HG03025 (cell line): ENCODE data around the gene PEF1.
A peak's percentile ranks its signal among the peaks of the same experiment; 100 is the strongest.

ENCODE experiments used
- ATAC-seq: cut with Tn5 transposase; IDR thresholded peaks from one replicate; pipeline ENCODE4 v1.9.1; 2021; ENCODE audit warnings: mild to moderate bottlenecking, moderate library complexity; ENCODE audit not compliant: unreplicated experiment, low FRiP score

Gene PEF1

DNA sequence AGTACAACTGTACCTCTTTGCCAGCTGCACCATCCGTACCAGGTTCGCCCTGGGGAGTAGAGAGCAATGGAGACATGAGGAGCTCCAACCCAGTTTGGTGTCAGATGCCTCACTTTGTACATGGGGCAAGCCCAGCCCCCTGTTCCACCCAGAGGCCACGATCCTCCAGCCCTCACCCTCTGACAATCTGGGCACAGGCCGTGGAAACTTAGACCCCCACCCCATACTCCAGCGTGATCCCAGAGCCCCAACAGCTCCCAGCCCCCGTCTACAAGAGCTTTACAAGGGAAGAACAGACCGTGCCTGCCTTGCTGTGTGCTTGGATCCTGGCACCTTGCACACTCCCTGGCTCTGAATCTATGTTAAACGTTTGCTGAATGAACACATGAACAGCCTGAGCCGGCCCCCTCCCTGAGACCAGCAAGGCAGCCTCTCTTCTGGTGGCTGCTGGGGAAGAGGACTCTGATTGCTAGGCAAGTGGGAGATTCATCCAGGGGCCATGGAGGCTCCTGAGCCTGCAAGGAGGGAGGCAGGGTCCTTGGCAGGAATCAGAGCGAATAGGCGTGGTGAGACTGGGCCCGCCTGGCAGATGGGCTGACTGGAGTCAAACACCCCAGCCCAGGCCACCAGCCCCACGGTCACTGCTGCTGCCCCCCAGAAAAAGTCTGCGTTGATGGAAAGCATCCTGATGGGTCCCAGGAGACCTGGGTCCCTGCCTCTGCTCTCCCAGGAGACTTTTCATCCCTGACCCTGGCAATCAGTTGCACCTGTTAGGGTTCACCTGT is 12.5 kb upstream of the PEF1 start:
- ATAC-seq: no peak

DNA sequence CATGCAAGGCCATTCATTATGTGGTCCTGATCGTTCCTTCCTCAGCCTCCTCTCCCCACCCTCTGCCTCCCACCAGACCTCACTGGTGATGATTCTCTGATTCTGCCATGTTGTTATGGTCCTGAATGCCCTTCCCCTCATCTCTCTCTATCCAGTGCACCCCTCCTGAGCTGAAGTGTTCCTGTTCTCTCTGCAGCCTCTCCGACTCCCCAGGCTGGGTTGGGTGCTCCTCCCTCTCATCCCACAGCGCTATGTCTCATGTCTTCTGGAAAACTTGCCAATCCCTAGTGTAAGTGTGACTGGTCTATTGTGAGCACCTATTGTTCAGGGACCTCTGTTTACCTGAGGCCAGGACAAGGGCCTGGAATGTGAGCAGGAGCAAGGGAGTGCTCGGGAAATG is 11.1 kb upstream of the PEF1 start:
- ATAC-seq: no peak

DNA sequence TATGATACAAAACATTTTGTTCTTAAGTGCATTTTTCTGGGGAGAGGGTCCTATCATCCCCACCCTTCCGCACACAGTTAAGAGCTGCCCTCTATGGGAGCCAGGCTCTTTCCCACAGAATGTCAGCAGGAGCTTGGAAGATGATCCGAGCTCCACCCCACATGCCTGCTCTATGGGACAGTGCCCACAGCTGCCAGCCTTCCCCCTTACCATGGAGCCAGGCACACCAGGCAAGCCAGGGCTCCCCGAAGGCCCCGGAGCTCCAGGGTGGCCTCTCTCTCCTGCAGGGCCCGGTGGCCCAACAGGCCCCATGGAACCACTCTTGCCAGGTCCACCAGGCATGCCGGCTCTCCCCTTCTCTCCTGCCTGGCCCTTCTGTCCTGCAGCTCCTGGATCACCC is 10.4 kb upstream of the PEF1 start:
- ATAC-seq: no peak

DNA sequence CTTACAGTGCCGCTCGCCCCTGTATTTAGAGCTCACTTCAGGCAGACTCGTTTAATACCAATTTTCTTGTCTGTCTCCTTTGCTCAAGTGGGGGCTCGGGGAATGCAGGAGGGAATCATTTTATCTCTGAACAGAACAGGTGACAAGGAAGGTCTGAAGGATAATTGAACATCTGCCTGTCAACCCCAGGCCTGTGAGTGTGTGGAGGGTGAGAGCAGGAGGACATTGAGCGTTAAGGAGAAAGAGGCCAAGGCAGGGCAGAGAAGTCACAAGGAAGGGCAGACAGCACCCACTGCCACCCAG is 9.7 kb upstream of the PEF1 start:
- ATAC-seq: no peak

DNA sequence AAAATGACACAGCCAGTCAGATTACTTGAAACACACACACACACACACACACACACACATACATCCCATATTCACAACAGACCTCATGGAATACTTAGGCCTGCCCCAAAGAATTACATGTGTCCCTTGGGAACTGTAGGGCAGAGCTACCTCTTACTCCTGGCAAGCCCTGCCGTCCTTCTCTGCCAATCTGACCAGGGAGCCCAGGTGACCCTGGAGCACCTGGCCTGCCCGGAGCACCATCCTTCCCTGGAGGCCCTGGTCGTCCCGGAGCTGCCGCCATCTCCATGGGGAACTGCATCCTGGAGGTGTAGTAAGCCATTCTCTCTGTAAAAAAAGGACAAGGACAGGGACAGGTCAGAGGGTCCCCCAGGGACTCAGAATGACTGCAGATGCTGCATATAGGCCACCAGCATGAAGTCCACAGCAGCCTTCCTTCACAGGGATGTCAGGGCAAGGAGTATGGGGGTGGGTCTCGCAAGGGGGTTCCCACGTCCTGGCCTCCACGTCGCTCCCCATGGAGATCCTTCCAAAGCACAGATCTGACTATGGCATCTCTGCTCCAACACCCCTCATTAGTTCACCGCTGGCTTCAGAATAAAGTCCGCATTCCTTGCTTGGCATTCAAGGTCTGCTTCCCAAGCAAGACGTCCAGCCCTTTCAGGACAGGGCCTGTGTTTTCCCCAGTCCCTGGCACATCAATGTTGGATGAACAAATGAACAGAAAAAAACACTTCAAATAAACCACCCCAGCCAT is 9.2 kb upstream of the PEF1 start:
- no peak for ATAC-seq

DNA sequence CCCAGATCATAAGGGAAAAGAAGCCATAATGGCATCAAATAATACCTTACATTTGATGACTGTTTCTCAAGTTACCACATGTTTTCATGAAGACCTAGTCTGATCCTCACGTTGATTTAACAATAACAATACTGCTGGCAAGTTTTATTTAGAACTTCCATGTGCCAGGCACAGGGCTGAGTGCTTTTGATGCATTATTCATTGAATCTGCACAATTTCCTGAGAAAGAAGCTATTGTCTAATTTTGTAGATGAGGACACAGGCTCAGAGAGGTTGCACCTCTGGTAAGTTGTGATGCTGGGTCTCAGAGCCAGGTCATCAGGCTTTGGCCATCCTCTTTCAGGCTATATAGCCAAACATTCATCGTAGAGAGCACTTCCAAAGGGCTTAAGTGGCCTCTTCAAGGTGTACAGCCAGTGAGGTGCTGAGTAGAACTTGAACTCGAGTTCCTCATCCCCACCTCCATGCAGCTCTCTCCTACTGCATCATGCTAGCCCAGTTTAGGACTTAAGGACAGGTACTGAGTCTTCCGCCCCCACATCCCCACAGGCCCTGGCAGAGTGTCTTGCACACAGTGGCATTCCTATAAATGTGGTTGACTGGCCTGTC is 8.3 kb upstream of the PEF1 start:
- no peak for ATAC-seq

DNA sequence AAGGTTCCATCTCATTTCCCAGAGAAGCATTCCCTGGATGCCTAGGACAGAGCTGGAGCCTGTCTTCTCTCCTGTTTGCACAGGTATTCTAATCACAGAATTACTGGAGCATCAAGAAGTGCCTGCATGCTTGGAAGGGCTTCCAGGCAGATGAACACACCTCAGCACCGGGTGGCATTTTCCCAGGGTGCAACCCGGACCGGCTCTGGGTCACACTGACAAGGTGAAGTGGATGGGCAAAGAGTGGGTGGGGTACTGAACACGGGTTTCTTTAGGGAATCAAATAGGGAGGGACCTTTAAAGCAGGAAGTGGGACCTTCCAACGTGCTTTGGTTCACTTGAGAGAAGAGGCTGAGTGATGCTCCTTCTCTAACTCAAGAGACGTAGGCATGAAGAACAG is 7.1 kb upstream of the PEF1 start:
- ATAC-seq: no peak

DNA sequence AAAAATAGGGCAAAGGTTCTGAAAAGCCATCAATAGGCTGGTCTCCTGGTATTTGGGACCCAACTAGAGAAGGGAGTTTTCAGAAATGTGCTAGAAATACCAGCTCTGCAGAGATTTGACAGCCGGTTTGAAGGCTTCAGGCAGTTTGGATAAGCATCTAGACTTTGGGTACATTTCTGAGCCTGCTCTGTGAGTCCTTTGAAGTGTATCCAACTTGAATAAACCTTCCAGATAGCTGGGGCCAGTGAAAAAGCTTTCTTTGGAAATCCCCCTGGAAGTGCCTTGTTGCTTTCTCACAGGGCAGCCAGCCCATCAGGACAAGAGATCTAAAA is 6.4 kb upstream of the PEF1 start:
- no peak for ATAC-seq

DNA sequence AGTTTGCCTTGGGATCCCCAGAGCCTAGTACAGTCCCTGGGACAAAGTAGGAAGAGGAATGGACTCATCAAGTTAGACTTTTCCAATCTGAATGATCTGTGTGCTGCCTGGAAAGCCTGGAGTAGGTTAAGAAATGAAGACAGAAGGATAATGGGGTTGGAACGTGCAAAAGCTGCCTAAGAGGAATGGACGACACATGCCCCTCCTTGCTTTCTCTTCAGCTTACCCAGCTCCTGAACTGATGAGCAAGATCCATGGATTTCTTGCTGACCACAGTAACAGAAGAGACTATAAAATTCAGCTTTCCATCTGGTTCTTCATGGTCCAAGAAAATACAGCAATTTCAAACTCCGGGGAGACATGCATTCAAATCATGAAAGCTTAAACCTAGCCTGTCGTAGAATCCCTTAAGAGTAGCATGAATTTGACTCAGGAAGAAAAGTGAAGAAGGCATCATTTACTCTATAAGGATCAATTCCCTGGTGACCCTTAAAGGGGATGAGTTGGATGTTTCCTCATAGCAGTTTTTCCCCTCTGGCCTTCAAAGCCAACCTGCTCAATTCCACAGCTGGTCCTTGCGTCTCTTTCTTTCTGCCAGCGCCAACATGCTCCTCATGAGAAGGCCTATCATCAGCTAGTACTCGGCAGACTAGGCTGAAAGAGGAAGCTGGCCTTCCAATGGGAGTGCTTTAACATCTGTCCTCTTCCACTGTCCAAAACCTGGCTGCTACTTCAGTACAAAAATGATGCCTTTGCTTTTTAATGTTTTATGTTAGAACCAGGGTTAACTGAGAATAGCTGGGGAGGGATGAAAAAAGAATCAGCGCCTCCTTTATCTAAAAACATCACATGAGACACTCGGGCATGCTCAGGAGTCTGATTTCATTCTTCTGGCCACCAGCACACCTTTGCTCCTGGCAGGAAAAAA is 5.7 kb upstream of the PEF1 start:
- no peak for ATAC-seq

DNA sequence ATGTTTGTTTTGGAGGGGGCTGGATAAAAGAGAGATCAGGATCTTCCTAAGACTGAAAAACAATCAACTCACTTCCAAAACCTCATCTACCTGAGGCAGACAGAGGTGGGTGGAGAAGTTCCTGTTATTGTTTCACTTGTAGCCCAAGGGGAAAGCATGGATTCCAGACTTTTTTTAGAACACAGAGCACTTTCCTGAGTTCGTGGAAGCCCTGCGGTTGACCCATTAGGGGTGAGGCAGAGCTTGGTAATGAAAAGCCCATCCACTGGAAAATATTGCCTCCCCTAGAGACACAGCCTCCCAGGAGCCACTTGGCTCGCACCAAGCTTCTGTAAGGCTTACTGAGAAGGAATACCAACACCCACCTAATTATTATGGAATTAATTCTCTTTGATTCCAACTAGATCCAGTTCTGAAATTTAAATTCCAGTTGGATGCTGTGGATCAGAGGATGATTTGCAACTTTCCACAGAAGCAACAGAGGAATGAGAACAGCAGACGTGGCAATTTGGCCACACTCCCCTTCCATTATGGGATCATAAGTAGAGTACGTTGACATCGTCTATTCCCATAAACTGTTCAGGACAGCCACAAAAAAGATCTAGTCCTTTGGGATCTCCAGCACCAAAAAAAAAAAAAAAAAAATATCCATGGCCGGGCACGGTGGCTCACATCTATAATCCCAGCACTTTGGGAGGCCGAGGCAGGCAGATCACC is 4.1 kb upstream of the PEF1 start:
- no peak for ATAC-seq

DNA sequence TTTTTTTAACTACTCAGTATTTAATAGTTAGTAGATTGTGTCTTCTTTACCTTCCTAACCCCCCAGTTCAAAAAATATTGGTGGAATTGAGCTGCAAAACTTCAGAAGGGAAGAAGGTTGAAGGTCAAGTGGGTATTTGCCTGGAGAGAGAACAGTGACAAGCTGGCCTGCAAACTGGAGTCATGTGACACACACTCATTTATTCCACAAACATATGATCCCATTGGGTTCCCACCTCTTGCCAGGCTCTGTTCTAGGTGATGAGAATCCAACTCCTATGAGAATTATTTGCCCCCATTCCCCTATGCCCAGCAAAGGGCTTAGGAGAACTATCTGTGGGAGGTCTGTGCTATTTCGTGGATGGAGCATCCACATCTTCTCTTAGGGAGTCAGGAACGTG is 3.5 kb upstream of the PEF1 start:
- no peak for ATAC-seq

DNA sequence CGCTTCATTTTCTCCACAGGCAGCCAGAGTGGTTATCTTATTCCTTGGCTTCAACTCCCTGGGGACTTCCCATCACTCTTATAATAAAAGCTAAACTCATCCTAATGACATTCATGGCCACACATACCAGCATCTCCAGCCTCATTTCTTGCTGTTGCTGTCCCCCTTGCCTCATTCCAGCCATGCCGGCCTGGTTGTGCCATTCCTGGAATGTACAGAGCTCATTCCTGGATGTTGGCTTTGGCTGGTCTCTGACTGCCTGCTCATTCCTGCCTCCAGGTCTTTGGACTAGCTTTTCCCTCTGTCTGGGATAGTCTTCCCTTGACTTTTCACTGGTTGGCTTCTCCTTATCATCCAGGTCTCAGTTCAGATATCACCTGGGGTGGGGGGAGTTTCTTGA is 2.4 kb upstream of the PEF1 start:
- no peak for ATAC-seq

DNA sequence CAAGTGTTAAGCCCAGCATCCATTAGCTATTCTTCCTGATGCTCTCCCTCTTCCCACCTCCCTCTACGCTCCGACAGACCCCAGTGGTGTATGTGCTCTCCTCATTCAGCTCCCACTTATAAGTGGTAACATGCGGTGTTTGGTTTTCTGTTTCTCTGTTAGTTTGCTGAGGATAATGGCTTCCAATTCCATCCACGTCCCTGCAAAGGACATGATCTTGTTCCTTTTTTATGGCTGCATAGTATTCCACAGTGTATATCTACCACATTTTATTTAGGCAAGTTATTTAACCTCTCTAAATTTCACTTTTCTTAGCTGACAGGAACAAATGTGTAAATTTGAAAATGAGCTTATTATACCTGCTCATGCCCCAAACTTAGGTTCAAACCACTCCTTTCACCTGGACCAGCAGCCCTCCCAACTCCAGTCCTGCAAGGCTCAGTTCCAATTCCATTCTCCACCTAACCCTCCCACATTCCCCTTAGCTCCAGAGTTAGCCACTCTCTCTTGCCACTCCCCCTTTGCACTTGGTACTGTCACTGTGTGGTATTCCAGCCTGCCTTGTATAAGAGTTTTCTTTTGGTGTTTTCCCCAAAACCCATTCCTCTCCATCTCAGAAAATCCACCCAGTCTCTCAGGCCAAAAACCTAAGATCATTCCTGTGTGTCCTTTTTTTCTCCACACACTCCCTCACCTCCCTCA is 1.7 kb upstream of the PEF1 start:
- ATAC-seq: no peak

DNA sequence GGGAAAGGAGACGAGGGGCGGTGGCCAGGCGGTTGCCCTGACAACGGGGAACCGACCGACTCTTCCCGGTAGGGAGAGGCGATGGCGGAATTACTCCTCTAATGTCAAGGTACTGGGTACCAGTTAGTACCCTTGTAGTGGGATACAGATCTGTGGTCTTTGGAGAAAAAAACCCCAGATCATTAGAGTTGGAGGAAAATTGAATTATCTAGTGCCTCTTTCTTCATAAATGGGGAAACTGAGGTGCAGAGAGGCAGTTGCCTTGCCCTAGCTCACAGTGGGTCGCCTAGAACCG is 545 bp upstream of the PEF1 start:
- ATAC-seq: no peak

DNA sequence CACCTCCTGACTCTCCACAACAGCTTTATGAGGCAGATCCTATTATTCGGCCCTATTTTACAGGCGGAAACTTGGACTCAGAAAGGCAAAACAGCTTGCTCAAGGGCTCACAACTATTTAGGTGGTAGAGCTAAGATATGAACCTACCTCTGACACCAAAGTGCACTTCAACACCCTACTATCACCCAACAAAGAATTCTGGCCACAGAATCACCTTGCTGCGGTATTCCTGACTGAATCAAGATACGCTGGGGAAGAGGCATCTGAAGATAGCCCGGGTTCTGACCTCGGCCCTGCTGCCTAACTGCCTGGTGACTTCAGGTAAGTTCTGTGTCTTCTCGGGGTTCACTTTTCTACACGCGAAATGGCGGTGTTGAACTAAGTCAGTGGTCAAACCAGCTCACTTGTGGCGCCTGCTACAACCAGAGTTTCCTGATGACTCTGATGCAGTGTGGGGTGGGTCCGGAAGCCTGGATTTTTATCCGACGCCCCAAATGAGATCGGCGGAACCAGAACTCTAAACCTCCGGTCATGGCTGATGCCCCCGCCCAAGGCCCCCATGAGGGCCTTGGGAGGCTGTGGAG is 608 bp downstream of the PEF1 start:
- peak; percentile 3 for ATAC-seq

DNA sequence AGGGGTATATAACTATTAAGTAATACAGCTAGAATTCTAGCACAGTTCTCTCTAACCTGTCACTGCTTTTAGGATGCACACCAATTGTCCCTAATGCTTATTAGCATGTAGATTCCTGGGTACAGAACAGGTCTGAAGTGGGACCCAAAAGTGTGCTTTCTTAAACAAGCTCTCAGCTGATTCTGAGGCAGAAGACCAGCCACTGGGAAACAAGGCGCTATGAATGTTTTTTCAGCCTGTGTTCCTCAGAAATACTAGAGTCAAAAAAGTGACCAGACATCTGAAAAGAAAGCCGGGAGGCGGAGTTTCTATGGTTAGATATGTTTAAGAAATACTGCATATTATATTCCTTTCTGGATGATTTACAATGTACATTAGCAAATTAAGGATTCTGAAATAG is 1.8 kb downstream of the PEF1 start:
- no peak for ATAC-seq

DNA sequence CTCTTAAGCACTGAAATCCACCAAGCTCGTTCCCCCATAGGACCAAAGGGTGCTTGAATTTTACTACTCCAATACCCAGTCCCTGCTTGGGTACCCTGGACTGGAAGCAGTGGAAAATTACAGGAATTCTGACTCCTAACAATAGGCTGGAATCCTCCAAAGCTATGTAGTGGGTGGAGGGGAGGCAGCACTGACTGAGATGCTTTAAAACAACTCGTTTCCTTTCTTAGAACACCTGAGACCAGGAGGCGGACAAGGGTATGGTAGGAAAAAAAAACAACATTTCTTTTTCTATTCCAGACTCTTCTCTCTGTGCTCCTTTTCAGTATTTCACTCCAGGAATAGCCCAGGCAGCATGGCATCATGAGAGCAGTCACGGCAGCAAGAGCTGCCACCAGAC is 2.3 kb downstream of the PEF1 start:
- no peak for ATAC-seq

DNA sequence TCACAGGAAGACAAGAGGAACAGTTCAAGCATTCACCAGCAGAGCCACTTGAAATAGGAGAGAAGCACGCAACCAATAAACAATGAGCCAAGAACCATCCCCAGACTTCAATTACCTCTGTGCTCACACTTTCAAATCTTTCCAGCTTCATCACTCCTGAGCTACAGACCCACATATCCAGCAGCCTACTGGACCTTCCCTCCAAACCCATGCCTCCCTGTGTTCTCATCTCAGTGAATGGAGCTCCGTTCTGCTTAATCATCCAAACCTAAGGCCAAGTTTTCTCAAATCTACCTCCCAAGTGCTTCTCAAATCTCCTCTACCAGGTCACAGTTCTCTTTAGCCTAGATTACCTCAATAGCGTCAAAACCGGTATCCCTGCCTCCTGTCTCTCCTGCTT is 3.7 kb downstream of the PEF1 start:
- ATAC-seq: no peak

DNA sequence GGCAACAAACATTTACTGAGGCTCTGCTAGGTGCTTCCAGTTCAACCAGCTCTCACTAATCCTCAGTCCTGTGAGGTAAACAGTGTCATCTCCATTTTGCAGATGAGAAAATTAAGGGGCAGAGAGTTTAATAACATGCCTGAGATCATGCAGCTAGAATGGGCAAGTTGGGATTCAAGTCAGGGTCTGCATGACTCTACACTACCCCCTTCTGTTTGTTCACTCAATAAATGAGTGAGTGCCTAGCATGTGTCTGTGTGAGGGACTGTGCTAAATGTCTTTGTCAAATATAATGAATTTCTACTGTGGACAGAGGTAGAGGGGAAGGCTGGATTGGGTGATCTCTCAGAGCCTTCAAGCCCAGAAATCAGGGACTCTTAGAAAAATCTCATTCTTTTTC is 4.5 kb downstream of the PEF1 start:
- ATAC-seq: no peak

DNA sequence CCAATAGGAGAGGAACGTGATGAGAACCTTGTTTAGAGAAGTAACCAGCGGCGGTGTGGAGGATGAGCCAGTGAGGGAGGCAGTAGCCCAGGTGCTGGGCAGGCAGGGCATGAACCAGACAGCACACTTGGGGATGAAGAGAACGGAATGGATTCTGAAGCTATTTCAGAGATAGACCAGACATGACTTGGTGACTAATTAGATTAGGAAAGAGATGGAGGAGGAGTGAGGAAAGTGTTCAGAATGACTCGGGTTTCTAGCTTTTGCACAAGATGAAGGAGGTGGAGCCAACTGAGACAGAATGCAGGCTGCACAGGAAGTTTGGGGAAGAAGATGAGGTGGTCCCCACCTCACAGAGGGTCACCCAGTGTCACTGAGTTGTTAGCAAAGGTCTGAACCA is 5.1 kb downstream of the PEF1 start:
- no peak for ATAC-seq
